Neural cell (in vitro differentiated cells): ENCODE results near the gene AVEN. TPM values are rescaled to one million over a fixed set of nuclear protein-coding genes. Genes with fewer than 3 reads are reported as not detected.

Experiments used
- H2AFZ ChIP-seq: fragments of 200-600, 300-800 bp; sonication (generic), shearing (Covaris generic); 2 replicates; pipeline ENCODE4 v1.6.0; 2014; ENCODE audit warnings: low read depth, mild to moderate bottlenecking, antibody characterized with exemption, low read length, moderate library complexity
- H3F3A ChIP-seq: fragments of 200-600 bp; shearing (Covaris generic); 2 replicates; pipeline ENCODE4 v1.6.1; 2016; ENCODE audit warnings: mild to moderate bottlenecking, moderate library complexity, mixed read lengths, antibody characterized with exemption, low read length; ENCODE audit not compliant: insufficient read depth, poor library complexity, severe bottlenecking
- H3K27ac ChIP-seq: fragments of 200-600, 300-800 bp; sonication (generic), shearing (Covaris generic); 2 replicates; pipeline ENCODE4 v1.5.1; 2014; ENCODE audit warnings: mild to moderate bottlenecking, low read length, moderate library complexity
- H3K27me3 ChIP-seq: fragments of 300-800, 200-600 bp; sonication (generic), shearing (Covaris generic); 2 replicates; pipeline ENCODE4 v1.6.0; 2014; ENCODE audit warnings: mild to moderate bottlenecking, low read depth, low read length, moderate library complexity; ENCODE audit not compliant: insufficient read depth
- H3K36me3 ChIP-seq: fragments of 300-800, 200-600 bp; sonication (generic), shearing (Covaris generic); 2 replicates; pipeline ENCODE4 v1.5.1; 2014; ENCODE audit warnings: mild to moderate bottlenecking, antibody characterized with exemption, low read length, moderate library complexity; ENCODE audit not compliant: insufficient read depth
- H3K4me2 ChIP-seq: fragments of 300-800, 200-600 bp; sonication (generic), shearing (Covaris generic); 2 replicates; pipeline ENCODE4 v1.6.0; 2014; ENCODE audit warnings: mild to moderate bottlenecking, low read length
- H3K4me3 ChIP-seq: fragments of 300-800, 200-600 bp; sonication (generic), shearing (Covaris generic); 2 replicates; pipeline ENCODE4 v1.5.1; 2014; ENCODE audit warnings: mild to moderate bottlenecking, low read length, moderate library complexity
- H3K79me2 ChIP-seq: fragments of 200-600 bp; shearing (Covaris generic); replicated peaks from 2 replicates; pipeline ENCODE4 v1.6.0; 2014; ENCODE audit warnings: mild to moderate bottlenecking, low read length, moderate library complexity; ENCODE audit not compliant: insufficient read depth
- H3K9ac ChIP-seq: fragments of 300-800, 200-600 bp; sonication (generic), shearing (Covaris generic); 2 replicates; pipeline ENCODE4 v1.6.1; 2016; ENCODE audit warnings: mild to moderate bottlenecking, low read length, mixed read lengths
- H3K9me2 ChIP-seq: fragments of 200-600 bp; shearing (Covaris generic); 2 replicates; pipeline ENCODE4 v1.6.1; 2016; ENCODE audit warnings: mild to moderate bottlenecking, low read length, mixed read lengths; ENCODE audit not compliant: insufficient read depth
- H3K9me3 ChIP-seq: fragments of 200-600, 300-800 bp; sonication (generic), shearing (Covaris generic); 2 replicates; pipeline ENCODE4 v1.6.1; 2016; ENCODE audit warnings: mild to moderate bottlenecking, mixed run types, low read length, moderate library complexity, mixed read lengths
- H4K20me1 ChIP-seq: fragments of 200-600 bp; shearing (Covaris generic); 2 replicates; pipeline ENCODE4 v1.6.1; 2016; ENCODE audit warnings: mild to moderate bottlenecking, mixed run types; ENCODE audit not compliant: insufficient read depth
- EP300 ChIP-seq: fragments of 450-650 bp; conservative IDR thresholded peaks from 2 replicates; pipeline ENCODE4 v1.6.1; 2014; ENCODE audit warnings: antibody characterized with exemption, mild to moderate bottlenecking, moderate library complexity; ENCODE audit not compliant: poor library complexity, severe bottlenecking
- EZH2 ChIP-seq: fragments of 200-600, 300-800 bp; shearing (Covaris generic), sonication (generic); IDR thresholded peaks from 2 replicates; pipeline ENCODE4 v1.6.1; 2014; ENCODE audit warnings: antibody characterized with exemption, low read length, borderline replicate concordance, mild to moderate bottlenecking; ENCODE audit not compliant: insufficient read depth, poor library complexity, severe bottlenecking
- MXI1 ChIP-seq: fragments of 450-650 bp; conservative IDR thresholded peaks from 2 replicates; pipeline ENCODE4 v1.6.1; 2014; ENCODE audit warnings: antibody characterized with exemption, mild to moderate bottlenecking; ENCODE audit not compliant: poor library complexity, severe bottlenecking
- POLR2AphosphoS5 ChIP-seq: IDR thresholded peaks from 2 replicates; pipeline ENCODE4 v1.6.1; 2012
- RAD21 ChIP-seq: fragments of 450-650 bp; conservative IDR thresholded peaks from 2 replicates; pipeline ENCODE4 v1.6.1; 2014; ENCODE audit warnings: antibody characterized with exemption, mild to moderate bottlenecking, moderate library complexity
- SMC3 ChIP-seq: fragments of 450-650 bp; conservative IDR thresholded peaks from 2 replicates; pipeline ENCODE4 v1.6.1; 2014; ENCODE audit warnings: antibody characterized with exemption, mild to moderate bottlenecking, moderate library complexity; ENCODE audit not compliant: poor library complexity
- TAF1 ChIP-seq: IDR thresholded peaks from 2 replicates; pipeline ENCODE4 v1.6.1; 2012; ENCODE audit warnings: low read depth
- polyA plus RNA-seq: library from polyadenylated mRNA; depleted of rRNA; stranded (reverse); fragments of >200 nt; gene quantifications from 2 replicates; pipeline ENCODE4 v1.2.3, GENCODE V29; 2014
- TF ChIP-seq, protein P1 (sequence below): fragments of 450-650 bp; IDR thresholded peaks from 2 replicates; pipeline ENCODE4 v1.5.1; 2014; ENCODE audit warnings: antibody characterized with exemption, mild to moderate bottlenecking, moderate library complexity; ENCODE audit not compliant: poor library complexity, severe bottlenecking
- TF ChIP-seq, protein P2 (sequence below): IDR thresholded peaks from 2 replicates; pipeline ENCODE4 v1.6.1; 2012; ENCODE audit warnings: borderline replicate concordance

The AVEN gene
- polyA plus RNA-seq, 1 donor from 2014 or later, result 14.1 TPM

GRCh38 chr15:33830351-33830750 lies 208.7 kb downstream of the AVEN start:
- H3K9ac ChIP-seq, result no peak overlapping the region
- H2AFZ ChIP-seq, result no peak overlapping the region
- no peak overlapping the region for H3K4me2 ChIP-seq
- no peaks in the 10 kb centered on the region for H3K36me3 ChIP-seq
- H3K9me3 ChIP-seq, result no peaks in the 10 kb centered on the region
- no peaks in the 10 kb centered on the region for H3F3A ChIP-seq
- H3K9me2 ChIP-seq, result no peaks in the 10 kb centered on the region
- no peak for TF ChIP-seq EZH2
- no peak for TF ChIP-seq SMC3
- H3K4me3 ChIP-seq, result no peak overlapping the region
- H3K27ac ChIP-seq, result no peak overlapping the region
- no peaks in the 10 kb centered on the region for H3K27me3 ChIP-seq
- H4K20me1 ChIP-seq, result no peaks in the 10 kb centered on the region
- no peaks in the 10 kb centered on the region for H3K79me2 ChIP-seq

- Histone ChIP-seq H3K36me3 (no peaks in the 10 kb centered on the region), H2AFZ (no peak overlapping the region), H3K27me3 (no peaks in the 10 kb centered on the region), H3K9me2 (no peaks in the 10 kb centered on the region), H3K9me3 (no peaks in the 10 kb centered on the region), H3F3A (no peaks in the 10 kb centered on the region), H3K4me3 (no peak overlapping the region), H3K9ac (no peak overlapping the region), H3K79me2 (no peaks in the 10 kb centered on the region), H4K20me1 (no peaks in the 10 kb centered on the region), H3K27ac (no peak overlapping the region), H3K4me2 (no peak overlapping the region)
- TF ChIP-seq POLR2AphosphoS5 (no peak), RAD21 (no peak), MXI1 (no peak), SMC3 (no peak), EP300 (no peak), TAF1 (no peak), EZH2 (no peak)
- TF ChIP-seq, protein P1, sequence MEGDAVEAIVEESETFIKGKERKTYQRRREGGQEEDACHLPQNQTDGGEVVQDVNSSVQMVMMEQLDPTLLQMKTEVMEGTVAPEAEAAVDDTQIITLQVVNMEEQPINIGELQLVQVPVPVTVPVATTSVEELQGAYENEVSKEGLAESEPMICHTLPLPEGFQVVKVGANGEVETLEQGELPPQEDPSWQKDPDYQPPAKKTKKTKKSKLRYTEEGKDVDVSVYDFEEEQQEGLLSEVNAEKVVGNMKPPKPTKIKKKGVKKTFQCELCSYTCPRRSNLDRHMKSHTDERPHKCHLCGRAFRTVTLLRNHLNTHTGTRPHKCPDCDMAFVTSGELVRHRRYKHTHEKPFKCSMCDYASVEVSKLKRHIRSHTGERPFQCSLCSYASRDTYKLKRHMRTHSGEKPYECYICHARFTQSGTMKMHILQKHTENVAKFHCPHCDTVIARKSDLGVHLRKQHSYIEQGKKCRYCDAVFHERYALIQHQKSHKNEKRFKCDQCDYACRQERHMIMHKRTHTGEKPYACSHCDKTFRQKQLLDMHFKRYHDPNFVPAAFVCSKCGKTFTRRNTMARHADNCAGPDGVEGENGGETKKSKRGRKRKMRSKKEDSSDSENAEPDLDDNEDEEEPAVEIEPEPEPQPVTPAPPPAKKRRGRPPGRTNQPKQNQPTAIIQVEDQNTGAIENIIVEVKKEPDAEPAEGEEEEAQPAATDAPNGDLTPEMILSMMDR, result no peak
- TF ChIP-seq, protein P2, sequence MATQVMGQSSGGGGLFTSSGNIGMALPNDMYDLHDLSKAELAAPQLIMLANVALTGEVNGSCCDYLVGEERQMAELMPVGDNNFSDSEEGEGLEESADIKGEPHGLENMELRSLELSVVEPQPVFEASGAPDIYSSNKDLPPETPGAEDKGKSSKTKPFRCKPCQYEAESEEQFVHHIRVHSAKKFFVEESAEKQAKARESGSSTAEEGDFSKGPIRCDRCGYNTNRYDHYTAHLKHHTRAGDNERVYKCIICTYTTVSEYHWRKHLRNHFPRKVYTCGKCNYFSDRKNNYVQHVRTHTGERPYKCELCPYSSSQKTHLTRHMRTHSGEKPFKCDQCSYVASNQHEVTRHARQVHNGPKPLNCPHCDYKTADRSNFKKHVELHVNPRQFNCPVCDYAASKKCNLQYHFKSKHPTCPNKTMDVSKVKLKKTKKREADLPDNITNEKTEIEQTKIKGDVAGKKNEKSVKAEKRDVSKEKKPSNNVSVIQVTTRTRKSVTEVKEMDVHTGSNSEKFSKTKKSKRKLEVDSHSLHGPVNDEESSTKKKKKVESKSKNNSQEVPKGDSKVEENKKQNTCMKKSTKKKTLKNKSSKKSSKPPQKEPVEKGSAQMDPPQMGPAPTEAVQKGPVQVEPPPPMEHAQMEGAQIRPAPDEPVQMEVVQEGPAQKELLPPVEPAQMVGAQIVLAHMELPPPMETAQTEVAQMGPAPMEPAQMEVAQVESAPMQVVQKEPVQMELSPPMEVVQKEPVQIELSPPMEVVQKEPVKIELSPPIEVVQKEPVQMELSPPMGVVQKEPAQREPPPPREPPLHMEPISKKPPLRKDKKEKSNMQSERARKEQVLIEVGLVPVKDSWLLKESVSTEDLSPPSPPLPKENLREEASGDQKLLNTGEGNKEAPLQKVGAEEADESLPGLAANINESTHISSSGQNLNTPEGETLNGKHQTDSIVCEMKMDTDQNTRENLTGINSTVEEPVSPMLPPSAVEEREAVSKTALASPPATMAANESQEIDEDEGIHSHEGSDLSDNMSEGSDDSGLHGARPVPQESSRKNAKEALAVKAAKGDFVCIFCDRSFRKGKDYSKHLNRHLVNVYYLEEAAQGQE, result no peak
Measured at GRCh38 chr15:33826201-33826600, 212.8 kb downstream of the AVEN start.

- H3K9ac ChIP-seq, result no peak overlapping the region
- no peak for TF ChIP-seq EZH2
- TF ChIP-seq POLR2AphosphoS5, result no peak
- no peak for TF ChIP-seq MXI1
- TF ChIP-seq, protein P2, result no peak
- TF ChIP-seq TAF1, result no peak
- TF ChIP-seq, protein P1, result no peak
- no peak for TF ChIP-seq SMC3
- TF ChIP-seq RAD21, result no peak
- TF ChIP-seq EP300, result no peak
- no peaks in the 10 kb centered on the region for H4K20me1 ChIP-seq
Measured at GRCh38 chr15:33825453-33825852, 213.6 kb downstream of the AVEN start.

More at GRCh38 chr15:33825453-33825852, 213.6 kb downstream of the AVEN start:
- Histone ChIP-seq H2AFZ (no peak overlapping the region), H3K4me2 (no peak overlapping the region), H3K9me3 (no peaks in the 10 kb centered on the region), H3K27ac (no peak overlapping the region), H3F3A (no peaks in the 10 kb centered on the region), H3K79me2 (no peaks in the 10 kb centered on the region), H3K4me3 (no peak overlapping the region), H3K36me3 (no peaks in the 10 kb centered on the region), H3K27me3 (no peaks in the 10 kb centered on the region), H3K9me2 (no peaks in the 10 kb centered on the region)
